Cardiac muscle cell (in vitro differentiated cells and primary cell): ENCODE data around the gene NR3C2. TPM values are rescaled to one million over a fixed set of nuclear protein-coding genes. Genes with fewer than 3 reads are reported as not detected.

ENCODE experiments used
- DNase-seq, 2 donors: peaks; one replicate each; pipeline versions ENCODE4 v3.0.0 to v3.0.0-alpha.2; 2010 to 2017; ENCODE audit warnings: low read depth in 1 of 2, low spot score in 1 of 2
- H3K27ac ChIP-seq: fragments of 200-600 bp; sonication (generic); 2 replicates; pipeline ENCODE4 v1.5.1; 2016
- H3K27me3 ChIP-seq: fragments of 200-600 bp; sonication (generic); 2 replicates; pipeline ENCODE4 v1.6.0; 2016; ENCODE audit warnings: control low read depth
- H3K36me3 ChIP-seq: fragments of 200-600 bp; sonication (generic); 2 replicates; pipeline ENCODE4 v1.5.1; 2016; ENCODE audit warnings: control low read depth
- H3K4me1 ChIP-seq: fragments of 200-600 bp; sonication (generic); 2 replicates; pipeline ENCODE4 v1.8.1; 2017; ENCODE audit warnings: low read depth, mild to moderate bottlenecking, mixed run types
- H3K4me3 ChIP-seq: fragments of 200-600 bp; sonication (generic); 2 replicates; pipeline ENCODE4 v1.5.1; 2016; ENCODE audit warnings: mild to moderate bottlenecking
- H3K9me3 ChIP-seq: fragments of 200-600 bp; sonication (generic); 2 replicates; pipeline ENCODE4 v1.5.1; 2017; ENCODE audit warnings: low read depth, mild to moderate bottlenecking, control low read depth
- CTCF ChIP-seq: IDR thresholded peaks from 2 replicates; pipeline ENCODE4 v1.5.1; 2012; ENCODE audit warnings: low read depth, mild to moderate bottlenecking, low read length
- polyA plus RNA-seq: library from polyadenylated mRNA; unstranded; fragments of >200 nt; fragmentation: Nextera tagmentation; extraction: Ambion mirVana; gene quantifications from 2 replicates; pipeline ENCODE4 v1.2.1, GENCODE V29; 2016
- total RNA-seq: library from RNA; depleted of rRNA; stranded (reverse); fragments of >200 nt; gene quantifications from 2 replicates; pipeline ENCODE4 v1.2.3, GENCODE V29; 2016

Gene NR3C2
- total and polyA plus RNA-seq, 2 experiments from 2014 or later, result 0.43 to 2.5 TPM

GRCh38 chr4:148445860-148446330 lies 3.7 kb upstream of the NR3C2 start:
- Histone ChIP-seq H3K9me3 (no peaks in the 10 kb centered on the region), H3K27me3 (peaks cover 73% of the 10 kb centered on the region), H3K36me3 (no peaks in the 10 kb centered on the region), H3K4me1 (no peaks in the 10 kb centered on the region), H3K4me3 (peak overlapping the region; percentile 90), H3K27ac (no peak overlapping the region)
- peak in 1 of 2 donors; percentile 23 for DNase-seq
- no peak for TF ChIP-seq CTCF

DNA sequence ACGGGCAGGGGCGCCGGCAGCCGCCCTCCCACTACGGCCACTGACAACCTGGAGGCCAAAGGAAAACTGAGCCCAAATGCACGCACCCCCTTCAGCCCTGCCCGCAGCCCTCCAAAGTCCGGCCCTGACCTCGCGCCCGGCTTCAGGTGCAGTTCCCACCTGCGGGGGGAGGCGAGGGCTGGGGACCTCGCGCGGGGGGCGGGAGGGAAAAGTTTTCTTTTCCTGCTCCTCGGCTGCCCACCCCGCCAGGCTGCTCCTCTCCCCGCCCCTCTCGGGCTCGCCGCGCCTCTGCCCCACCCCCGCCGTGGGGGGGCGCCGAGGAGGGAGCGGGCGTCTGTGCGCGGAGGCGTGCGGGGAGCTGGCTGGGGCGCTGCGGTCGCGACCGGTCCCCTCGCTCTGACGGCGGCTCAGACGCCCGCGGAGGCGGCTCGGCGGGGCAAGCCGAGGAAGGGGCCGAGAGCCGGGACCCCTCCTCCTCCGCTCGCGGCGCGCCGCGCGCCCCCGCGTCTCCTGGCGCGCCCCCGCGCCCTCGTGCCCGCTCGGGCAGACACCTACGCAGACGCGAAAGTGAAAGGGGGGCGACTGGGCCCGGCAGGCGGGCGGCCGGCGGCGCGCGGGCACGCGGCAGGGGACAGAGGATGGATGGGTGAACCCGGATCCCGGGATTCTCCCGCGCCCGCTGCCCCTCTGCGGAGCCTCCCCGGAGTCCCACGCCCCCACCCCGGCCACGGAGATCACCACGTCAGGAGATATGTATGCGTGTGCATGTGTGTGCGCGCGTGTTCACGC lies 3.1 kb upstream of the NR3C2 start:
- Histone ChIP-seq H3K4me3 (peak overlapping the region; percentile 90), H3K27me3 (peaks cover 80% of the 10 kb centered on the region), H3K4me1 (no peaks in the 10 kb centered on the region), H3K27ac (no peak overlapping the region), H3K9me3 (no peaks in the 10 kb centered on the region), H3K36me3 (no peaks in the 10 kb centered on the region)
- no peak for TF ChIP-seq CTCF
- DNase-seq, result peak in 1 of 2 donors; percentile 62

GRCh38 chr4:148444296-148445070 lies 2.3 kb upstream of the NR3C2 start:
- peak in 1 of 2 donors; percentile 63 for DNase-seq
- Histone ChIP-seq H3K9me3 (no peaks in the 10 kb centered on the region), H3K36me3 (no peaks in the 10 kb centered on the region), H3K4me3 (peak overlapping the region; percentile 90), H3K27ac (no peak overlapping the region), H3K27me3 (peaks cover 86% of the 10 kb centered on the region), H3K4me1 (no peaks in the 10 kb centered on the region)
- no peak for TF ChIP-seq CTCF

DNA sequence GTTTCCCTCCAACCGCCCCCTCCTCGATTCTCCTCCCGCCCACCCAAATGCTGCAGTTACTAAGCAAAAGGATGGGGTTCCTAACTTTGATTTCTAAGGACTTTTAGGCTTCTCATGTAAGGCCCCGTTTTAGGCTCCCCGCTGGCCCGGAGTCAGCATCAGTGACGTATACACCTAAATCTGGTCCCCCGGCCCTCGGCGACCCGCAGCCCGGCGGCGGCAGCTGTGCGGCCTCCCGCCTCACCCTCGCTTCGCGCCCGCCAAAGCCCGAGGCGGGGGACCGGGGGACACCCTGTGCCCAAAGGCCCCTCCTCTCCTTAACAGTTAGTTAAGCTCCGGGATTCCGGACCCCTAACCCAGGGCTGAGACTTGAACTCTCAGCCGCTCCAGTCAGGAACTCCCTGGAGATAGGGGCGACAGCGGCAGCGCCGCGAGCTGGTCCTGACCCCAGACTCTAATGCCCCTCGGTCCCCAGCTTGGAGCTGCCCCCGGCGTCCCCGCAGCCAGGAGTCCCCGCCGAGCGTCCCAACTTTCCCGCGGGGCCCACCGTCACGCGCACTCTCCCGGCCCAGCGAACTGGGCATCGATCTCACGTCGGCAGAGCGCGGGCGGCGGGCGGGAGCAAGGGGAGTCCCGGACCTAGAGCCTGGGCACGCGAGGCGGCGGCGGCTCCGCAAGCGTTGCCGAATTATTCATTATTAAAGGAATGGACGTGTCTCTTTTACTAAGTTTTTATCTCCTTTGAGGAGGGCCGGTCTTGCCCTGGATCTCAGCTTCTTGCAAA lies 1.5 kb upstream of the NR3C2 start:
- H3K27me3 ChIP-seq, result peaks cover 87% of the 10 kb centered on the region

More for the DNA sequence above, 1.5 kb upstream of the NR3C2 start:
- Histone ChIP-seq H3K9me3 (no peaks in the 10 kb centered on the region), H3K4me3 (peak overlapping the region; percentile 90), H3K27ac (no peak overlapping the region), H3K4me1 (no peaks in the 10 kb centered on the region), H3K36me3 (no peaks in the 10 kb centered on the region)
- TF ChIP-seq CTCF, result no peak
- peak in 1 of 2 donors; percentile 22 for DNase-seq
